ENCODE results near the gene LUZP2.

Gene LUZP2

GRCh38 chr11:24866743-24867142 lies 369.9 kb downstream of the LUZP2 start:
- ATAC-seq: no peak
- TF ChIP-seq OSR1 (CRISPR knock-in tag; IDR thresholded peaks at IDR 0.05) (no peak), TCF4 (CRISPR knock-in tag; IDR thresholded peaks at IDR 0.05; ENCODE audit: borderline replicate concordance) (peak; percentile 20; the same call in 1 of the 2 replicates), TSHZ2 (CRISPR knock-in tag; IDR thresholded peaks at IDR 0.05) (peak; percentile 25; the same call in 1 of the 2 replicates), ISL1 (CRISPR knock-in tag; IDR thresholded peaks at IDR 0.05) (peak; percentile 54), ZFP3 (CRISPR knock-in tag; IDR thresholded peaks at IDR 0.05) (0 out of 2 replicates have a peak, but pooled peaks have one; percentile 31)

DNA sequence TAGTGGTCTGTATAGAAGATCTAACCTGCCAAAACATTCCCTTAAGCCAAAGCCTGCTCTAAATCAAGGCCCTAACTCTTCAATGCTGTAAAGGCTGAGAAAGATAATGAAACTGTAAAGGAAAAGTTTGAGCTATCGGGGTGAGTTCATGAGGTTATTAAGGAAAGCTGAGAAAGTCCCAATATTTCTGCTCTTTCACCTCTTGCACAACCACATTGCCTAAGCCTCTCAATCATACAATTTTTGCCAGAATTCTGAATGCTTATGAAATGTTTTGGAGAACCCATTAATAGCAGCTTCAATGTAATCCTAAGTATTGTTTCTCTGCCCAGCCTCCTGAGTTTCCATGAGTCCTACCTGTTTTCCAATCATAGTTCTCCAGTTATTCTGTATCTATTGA lies 373.2 kb downstream of the LUZP2 start:
- ATAC-seq: no peak
- TF ChIP-seq ZFP3 (CRISPR knock-in tag; IDR thresholded peaks at IDR 0.05): no peak
- no peak for TF ChIP-seq CSRNP3 (CRISPR knock-in tag; IDR thresholded peaks at IDR 0.05)
- TF ChIP-seq ARNTL (CRISPR knock-in tag; IDR thresholded peaks at IDR 0.05; ENCODE audit: borderline replicate concordance, low read depth): no peak
- TF ChIP-seq ESRRG (CRISPR knock-in tag; IDR thresholded peaks at IDR 0.05): no peak
- no peak for TF ChIP-seq ZNF565 (CRISPR knock-in tag; conservative IDR thresholded peaks at IDR 0.05; ENCODE audit: low read depth)
- TF ChIP-seq TOX (CRISPR knock-in tag; IDR thresholded peaks at IDR 0.05; ENCODE audit: borderline replicate concordance): no peak
- TF ChIP-seq ISL1 (CRISPR knock-in tag; IDR thresholded peaks at IDR 0.05): no peak
- TF ChIP-seq OSR1 (CRISPR knock-in tag; IDR thresholded peaks at IDR 0.05): no peak
- TF ChIP-seq TCF4 (CRISPR knock-in tag; IDR thresholded peaks at IDR 0.05; ENCODE audit: borderline replicate concordance): no peak
- TF ChIP-seq, protein P1, sequence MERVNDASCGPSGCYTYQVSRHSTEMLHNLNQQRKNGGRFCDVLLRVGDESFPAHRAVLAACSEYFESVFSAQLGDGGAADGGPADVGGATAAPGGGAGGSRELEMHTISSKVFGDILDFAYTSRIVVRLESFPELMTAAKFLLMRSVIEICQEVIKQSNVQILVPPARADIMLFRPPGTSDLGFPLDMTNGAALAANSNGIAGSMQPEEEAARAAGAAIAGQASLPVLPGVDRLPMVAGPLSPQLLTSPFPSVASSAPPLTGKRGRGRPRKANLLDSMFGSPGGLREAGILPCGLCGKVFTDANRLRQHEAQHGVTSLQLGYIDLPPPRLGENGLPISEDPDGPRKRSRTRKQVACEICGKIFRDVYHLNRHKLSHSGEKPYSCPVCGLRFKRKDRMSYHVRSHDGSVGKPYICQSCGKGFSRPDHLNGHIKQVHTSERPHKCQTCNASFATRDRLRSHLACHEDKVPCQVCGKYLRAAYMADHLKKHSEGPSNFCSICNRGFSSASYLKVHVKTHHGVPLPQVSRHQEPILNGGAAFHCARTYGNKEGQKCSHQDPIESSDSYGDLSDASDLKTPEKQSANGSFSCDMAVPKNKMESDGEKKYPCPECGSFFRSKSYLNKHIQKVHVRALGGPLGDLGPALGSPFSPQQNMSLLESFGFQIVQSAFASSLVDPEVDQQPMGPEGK (CRISPR knock-in tag; IDR thresholded peaks at IDR 0.05; ENCODE audit: borderline replicate concordance): no peak
- TF ChIP-seq ZFP30 (CRISPR knock-in tag; IDR thresholded peaks at IDR 0.05): no peak
- no peak for TF ChIP-seq CREB5 (CRISPR knock-in tag; IDR thresholded peaks at IDR 0.05; ENCODE audit: low read depth)
- no peak for TF ChIP-seq CSDC2 (CRISPR knock-in tag; IDR thresholded peaks at IDR 0.05)
- no peak for TF ChIP-seq ZNF70 (CRISPR knock-in tag; IDR thresholded peaks at IDR 0.05)
- TF ChIP-seq RARB (CRISPR knock-in tag; IDR thresholded peaks at IDR 0.05): no peak

DNA sequence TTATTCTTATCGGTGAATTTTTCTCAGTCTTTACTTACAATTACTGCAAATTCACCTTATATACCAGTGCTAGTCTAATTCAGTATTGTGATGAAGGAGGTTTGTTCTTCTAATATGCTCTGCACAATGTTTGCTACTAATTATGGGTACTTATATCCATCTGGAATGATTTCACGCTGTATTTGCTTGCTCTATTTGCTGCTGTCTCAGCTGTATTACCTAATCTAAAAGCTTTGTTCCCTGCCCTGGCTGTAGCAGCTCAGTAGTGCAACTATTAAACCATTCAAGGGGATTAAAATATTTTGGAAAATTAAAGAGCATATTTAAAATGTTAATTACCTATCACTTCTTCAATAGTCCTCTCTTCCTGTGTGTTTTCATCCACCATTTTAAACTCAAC lies 375.3 kb downstream of the LUZP2 start:
- ATAC-seq: no peak
- no peak for TF ChIP-seq OSR1 (CRISPR knock-in tag; IDR thresholded peaks at IDR 0.05)
- TF ChIP-seq BACH2 (CRISPR knock-in tag; IDR thresholded peaks at IDR 0.05; ENCODE audit: borderline replicate concordance): no peak
- no peak for TF ChIP-seq PPARA (CRISPR knock-in tag; IDR thresholded peaks at IDR 0.05; ENCODE audit: borderline replicate concordance)
- TF ChIP-seq ZNF565 (CRISPR knock-in tag; conservative IDR thresholded peaks at IDR 0.05; ENCODE audit: low read depth): no peak
- no peak for TF ChIP-seq TOX (CRISPR knock-in tag; IDR thresholded peaks at IDR 0.05; ENCODE audit: borderline replicate concordance)
- no peak for TF ChIP-seq ZNF70 (CRISPR knock-in tag; IDR thresholded peaks at IDR 0.05)
- no peak for TF ChIP-seq RARB (CRISPR knock-in tag; IDR thresholded peaks at IDR 0.05)
- no peak for TF ChIP-seq CSDC2 (CRISPR knock-in tag; IDR thresholded peaks at IDR 0.05)

DNA sequence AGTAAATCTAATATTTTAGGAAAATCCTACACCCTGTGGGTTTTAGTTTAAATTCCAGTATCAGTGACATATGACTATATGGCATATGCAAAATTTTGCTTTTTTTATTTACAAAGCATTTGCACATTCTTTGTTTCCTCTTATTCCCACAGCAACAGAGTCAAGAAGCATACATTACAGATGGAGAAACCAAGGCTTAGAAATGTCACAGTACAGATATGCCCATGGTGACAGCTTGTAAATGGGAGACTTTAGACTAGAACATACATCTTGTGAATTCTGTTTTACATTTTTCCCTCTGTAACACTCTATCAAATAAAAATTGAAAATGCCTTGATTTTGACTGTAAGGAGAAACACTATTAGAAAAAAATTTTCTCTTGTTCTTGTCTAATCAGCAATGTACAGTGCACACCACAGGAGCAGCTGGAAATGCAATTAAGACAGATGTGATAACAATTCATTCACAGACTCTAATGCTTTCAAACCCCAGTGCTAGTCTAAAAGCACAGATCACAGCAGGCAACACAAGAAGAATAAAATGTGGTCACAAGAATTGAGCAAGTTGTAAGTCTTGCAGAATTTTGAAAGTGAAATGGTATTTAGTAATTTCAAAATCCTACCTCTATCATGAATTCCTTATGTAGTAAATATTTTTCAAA lies 375.9 kb downstream of the LUZP2 start:
- TF ChIP-seq ZNF70 (CRISPR knock-in tag; IDR thresholded peaks at IDR 0.05): no peak
- TF ChIP-seq CREB5 (CRISPR knock-in tag; IDR thresholded peaks at IDR 0.05; ENCODE audit: low read depth): no peak
- TF ChIP-seq GLIS3 (CRISPR knock-in tag; IDR thresholded peaks at IDR 0.05): no peak
- TF ChIP-seq TOX (CRISPR knock-in tag; IDR thresholded peaks at IDR 0.05; ENCODE audit: borderline replicate concordance): no peak
- TF ChIP-seq, protein P2, sequence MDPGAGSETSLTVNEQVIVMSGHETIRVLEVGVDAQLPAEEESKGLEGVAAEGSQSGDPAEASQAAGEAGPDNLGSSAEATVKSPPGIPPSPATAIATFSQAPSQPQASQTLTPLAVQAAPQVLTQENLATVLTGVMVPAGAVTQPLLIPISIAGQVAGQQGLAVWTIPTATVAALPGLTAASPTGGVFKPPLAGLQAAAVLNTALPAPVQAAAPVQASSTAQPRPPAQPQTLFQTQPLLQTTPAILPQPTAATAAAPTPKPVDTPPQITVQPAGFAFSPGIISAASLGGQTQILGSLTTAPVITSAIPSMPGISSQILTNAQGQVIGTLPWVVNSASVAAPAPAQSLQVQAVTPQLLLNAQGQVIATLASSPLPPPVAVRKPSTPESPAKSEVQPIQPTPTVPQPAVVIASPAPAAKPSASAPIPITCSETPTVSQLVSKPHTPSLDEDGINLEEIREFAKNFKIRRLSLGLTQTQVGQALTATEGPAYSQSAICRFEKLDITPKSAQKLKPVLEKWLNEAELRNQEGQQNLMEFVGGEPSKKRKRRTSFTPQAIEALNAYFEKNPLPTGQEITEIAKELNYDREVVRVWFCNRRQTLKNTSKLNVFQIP (CRISPR knock-in tag; IDR thresholded peaks at IDR 0.05; ENCODE audit: borderline replicate concordance, low read depth): no peak
- no peak for TF ChIP-seq ZNF8 (CRISPR knock-in tag; IDR thresholded peaks at IDR 0.05)
- no peak for TF ChIP-seq ZFP3 (CRISPR knock-in tag; IDR thresholded peaks at IDR 0.05)
- TF ChIP-seq CSDC2 (CRISPR knock-in tag; IDR thresholded peaks at IDR 0.05): no peak
- TF ChIP-seq BACH2 (CRISPR knock-in tag; IDR thresholded peaks at IDR 0.05; ENCODE audit: borderline replicate concordance): no peak
- TF ChIP-seq ISL1 (CRISPR knock-in tag; IDR thresholded peaks at IDR 0.05): no peak
- TF ChIP-seq ZFP30 (CRISPR knock-in tag; IDR thresholded peaks at IDR 0.05): no peak
- TF ChIP-seq PPARA (CRISPR knock-in tag; IDR thresholded peaks at IDR 0.05; ENCODE audit: borderline replicate concordance): no peak
- TF ChIP-seq ARNTL (CRISPR knock-in tag; IDR thresholded peaks at IDR 0.05; ENCODE audit: borderline replicate concordance, low read depth): no peak
- TF ChIP-seq RARB (CRISPR knock-in tag; IDR thresholded peaks at IDR 0.05): no peak
- TF ChIP-seq OSR1 (CRISPR knock-in tag; IDR thresholded peaks at IDR 0.05): no peak
- no peak for TF ChIP-seq SNAI2 (CRISPR knock-in tag; IDR thresholded peaks at IDR 0.05)

More for the DNA sequence above, 375.9 kb downstream of the LUZP2 start:
- ATAC-seq: no peak
